Stimulated activated CD4-positive, alpha-beta T cell treated with anti-CD3 and anti-CD28 coated beads, Interleukin-4, amount 100 ng/mL, for 48 hours (primary cell): ENCODE results near the gene PCDHB9.

Experiments used
- DNase-seq, 2 donors: peaks; one replicate each; pipeline ENCODE4 v3.0.0-alpha.2; 2020; ENCODE audit warnings: low read depth in 2 of 2

PCDHB9 gene

GRCh38 chr5:141236516-141237313 is 49.8 kb downstream of the PCDHB9 start:
- no peak for DNase-seq
